ENCODE results near the gene CST6.

Gene CST6

GRCh38 chr11:65982824-65983588 is 28.8 kb upstream of the CST6 start:
- H3K79me2 ChIP-seq (ENCODE audit: insufficient read depth, low read length) = no peaks in the 10 kb centered on the region
- TF ChIP-seq CTCF (IDR thresholded peaks at IDR 0.05; ENCODE audit: low read length) (no peak), EZH2 (IDR thresholded peaks at IDR 0.05; ENCODE audit: borderline replicate concordance, low read length) (no peak)
- H3K9ac ChIP-seq (ENCODE audit: low read length) = no peak overlapping the region
- H2AFZ ChIP-seq (ENCODE audit: low read length) = no peak overlapping the region
- no peaks in the 10 kb centered on the region for H3K9me3 ChIP-seq (ENCODE audit: low read length)
- no peaks in the 10 kb centered on the region for H3K27me3 ChIP-seq (ENCODE audit: insufficient read depth, low read length)
- no peaks in the 10 kb centered on the region for H4K20me1 ChIP-seq (ENCODE audit: insufficient read depth, low read length)
- H3K27ac ChIP-seq (ENCODE audit: low read depth, low read length, poor library complexity, severe bottlenecking) = no peak overlapping the region
- H3K4me1 ChIP-seq (ENCODE audit: insufficient read depth, low read length, severe bottlenecking) = no peaks in the 10 kb centered on the region
- H3F3A ChIP-seq (ENCODE audit: insufficient read depth, low read length) = no peaks in the 10 kb centered on the region
- no peak overlapping the region for H3K4me3 ChIP-seq (ENCODE audit: low read depth, low read length, poor library complexity, severe bottlenecking)
- no peaks in the 10 kb centered on the region for H3K9me2 ChIP-seq (ENCODE audit: low read depth, low read length)
- H3K36me3 ChIP-seq (ENCODE audit: insufficient read depth, low read length) = peaks cover 17% of the 10 kb centered on the region
- no peak overlapping the region for H3K4me2 ChIP-seq (ENCODE audit: low read length)

GRCh38 chr11:65983589-65983987 is 28.2 kb upstream of the CST6 start:
- Histone ChIP-seq H3F3A (ENCODE audit: insufficient read depth, low read length) (no peaks in the 10 kb centered on the region), H3K9me3 (ENCODE audit: low read length) (no peaks in the 10 kb centered on the region), H3K27ac (ENCODE audit: low read depth, low read length, poor library complexity, severe bottlenecking) (no peak overlapping the region), H3K27me3 (ENCODE audit: insufficient read depth, low read length) (no peaks in the 10 kb centered on the region), H3K4me1 (ENCODE audit: insufficient read depth, low read length, severe bottlenecking) (no peaks in the 10 kb centered on the region), H3K9me2 (ENCODE audit: low read depth, low read length) (no peaks in the 10 kb centered on the region), H3K4me2 (ENCODE audit: low read length) (no peak overlapping the region), H3K79me2 (ENCODE audit: insufficient read depth, low read length) (no peaks in the 10 kb centered on the region), H2AFZ (ENCODE audit: low read length) (no peak overlapping the region), H4K20me1 (ENCODE audit: insufficient read depth, low read length) (no peaks in the 10 kb centered on the region), H3K9ac (ENCODE audit: low read length) (no peak overlapping the region), H3K4me3 (ENCODE audit: low read depth, low read length, poor library complexity, severe bottlenecking) (no peak overlapping the region), H3K36me3 (ENCODE audit: insufficient read depth, low read length) (peaks cover 14% of the 10 kb centered on the region)
- no peak for TF ChIP-seq CTCF (IDR thresholded peaks at IDR 0.05; ENCODE audit: low read length)
- TF ChIP-seq EZH2 (IDR thresholded peaks at IDR 0.05; ENCODE audit: borderline replicate concordance, low read length) = no peak

GRCh38 chr11:65987336-65987735 is 24.5 kb upstream of the CST6 start:
- no peak overlapping the region for H3K27ac ChIP-seq (ENCODE audit: low read depth, low read length, poor library complexity, severe bottlenecking)
- no peaks in the 10 kb centered on the region for H4K20me1 ChIP-seq (ENCODE audit: insufficient read depth, low read length)
- TF ChIP-seq CTCF (IDR thresholded peaks at IDR 0.05; ENCODE audit: low read length) (no peak), EZH2 (IDR thresholded peaks at IDR 0.05; ENCODE audit: borderline replicate concordance, low read length) (no peak)
- no peaks in the 10 kb centered on the region for H3K9me2 ChIP-seq (ENCODE audit: low read depth, low read length)
- H3K9me3 ChIP-seq (ENCODE audit: low read length) = no peaks in the 10 kb centered on the region
- H3K9ac ChIP-seq (ENCODE audit: low read length) = no peak overlapping the region
- H3K4me2 ChIP-seq (ENCODE audit: low read length) = no peak overlapping the region
- no peak overlapping the region for H2AFZ ChIP-seq (ENCODE audit: low read length)
- no peaks in the 10 kb centered on the region for H3K27me3 ChIP-seq (ENCODE audit: insufficient read depth, low read length)
- no peaks in the 10 kb centered on the region for H3K4me1 ChIP-seq (ENCODE audit: insufficient read depth, low read length, severe bottlenecking)
- H3K79me2 ChIP-seq (ENCODE audit: insufficient read depth, low read length) = no peaks in the 10 kb centered on the region
- H3K4me3 ChIP-seq (ENCODE audit: low read depth, low read length, poor library complexity, severe bottlenecking) = no peak overlapping the region
- no peaks in the 10 kb centered on the region for H3F3A ChIP-seq (ENCODE audit: insufficient read depth, low read length)
- H3K36me3 ChIP-seq (ENCODE audit: insufficient read depth, low read length) = peaks cover 21% of the 10 kb centered on the region

Measured in OCI-LY1 (cell line).